GM19372 (cell line): Measurements from ENCODE around the gene TBX3.

Experiments used
- ATAC-seq: cut with Tn5 transposase; IDR thresholded peaks from one replicate; pipeline ENCODE4 v1.9.1; 2021; ENCODE audit warnings: mild to moderate bottlenecking, low read depth, moderate library complexity; ENCODE audit not compliant: unreplicated experiment

TBX3 gene

DNA sequence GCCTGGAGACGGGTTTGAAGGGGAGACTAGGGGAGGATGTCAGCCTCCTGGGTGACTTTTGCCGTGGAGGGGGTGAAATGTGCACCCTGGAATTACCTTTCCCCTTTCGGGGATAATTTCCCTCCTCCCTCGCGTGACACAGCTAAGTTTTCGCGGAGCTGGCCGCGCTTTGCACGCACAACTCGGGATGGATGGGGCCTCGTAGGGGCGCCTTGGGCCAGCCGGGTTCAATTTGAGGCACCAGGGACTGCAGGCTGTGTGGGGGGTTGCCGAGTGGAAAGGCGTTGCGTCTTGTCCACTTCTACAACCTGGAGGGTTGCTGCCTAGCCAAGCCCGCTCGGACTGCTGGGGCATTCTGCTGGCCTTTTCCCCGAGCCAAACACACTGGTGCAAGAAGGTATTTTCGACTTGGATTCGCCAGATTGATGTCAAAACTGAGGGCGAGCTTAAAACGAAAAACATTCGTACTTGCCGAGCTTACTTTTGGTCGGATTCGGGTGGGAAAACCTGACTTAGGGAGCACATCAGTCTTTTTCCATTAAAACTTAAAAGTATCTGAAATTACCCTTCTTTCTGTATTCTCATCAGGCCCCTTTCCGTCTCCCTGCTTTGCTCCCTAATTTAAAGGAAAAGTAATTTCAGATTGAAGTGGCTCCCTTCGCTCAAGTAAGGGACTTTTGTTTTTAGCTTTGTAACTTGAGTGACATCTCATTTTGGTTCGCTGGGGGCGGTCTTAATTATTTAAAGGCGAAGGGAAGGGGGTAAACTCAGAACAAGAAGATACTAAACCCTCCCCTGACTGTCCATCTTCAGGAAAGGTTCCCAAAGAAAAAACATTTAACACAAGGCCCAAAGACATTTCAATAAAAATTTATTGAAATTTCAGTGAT is 14.3 kb downstream of the TBX3 start:
- no peak for ATAC-seq

GRCh38 chr12:114668886-114669288 is 15.1 kb downstream of the TBX3 start:
- no peak for ATAC-seq

- no peak for ATAC-seq
Observed at GRCh38 chr12:114668151-114668885, 15.7 kb downstream of the TBX3 start.

DNA sequence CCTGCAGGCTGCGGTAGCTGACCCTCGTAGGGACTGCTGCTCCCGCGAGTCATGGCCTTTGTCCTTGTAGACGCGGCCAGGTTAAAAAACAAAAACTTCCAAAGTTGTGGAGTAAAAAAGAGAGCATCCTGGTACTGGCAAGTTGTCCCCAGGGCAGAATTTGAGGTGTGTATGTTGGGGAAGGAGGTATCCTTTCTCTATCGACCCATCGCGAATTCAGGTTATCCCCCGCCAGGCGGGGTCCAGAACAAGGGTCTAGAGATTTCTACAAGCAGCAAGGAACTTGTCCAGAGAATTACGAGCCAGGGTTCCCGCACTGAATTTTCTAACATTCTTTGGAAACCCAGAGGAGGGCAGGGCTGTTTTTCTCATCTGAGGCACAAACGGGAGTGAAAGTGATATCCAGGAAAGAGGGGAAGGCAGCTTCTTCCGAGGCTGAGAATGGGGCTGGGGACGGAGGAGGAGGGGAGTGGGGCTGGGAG is 16.3 kb downstream of the TBX3 start:
- no peak for ATAC-seq

DNA sequence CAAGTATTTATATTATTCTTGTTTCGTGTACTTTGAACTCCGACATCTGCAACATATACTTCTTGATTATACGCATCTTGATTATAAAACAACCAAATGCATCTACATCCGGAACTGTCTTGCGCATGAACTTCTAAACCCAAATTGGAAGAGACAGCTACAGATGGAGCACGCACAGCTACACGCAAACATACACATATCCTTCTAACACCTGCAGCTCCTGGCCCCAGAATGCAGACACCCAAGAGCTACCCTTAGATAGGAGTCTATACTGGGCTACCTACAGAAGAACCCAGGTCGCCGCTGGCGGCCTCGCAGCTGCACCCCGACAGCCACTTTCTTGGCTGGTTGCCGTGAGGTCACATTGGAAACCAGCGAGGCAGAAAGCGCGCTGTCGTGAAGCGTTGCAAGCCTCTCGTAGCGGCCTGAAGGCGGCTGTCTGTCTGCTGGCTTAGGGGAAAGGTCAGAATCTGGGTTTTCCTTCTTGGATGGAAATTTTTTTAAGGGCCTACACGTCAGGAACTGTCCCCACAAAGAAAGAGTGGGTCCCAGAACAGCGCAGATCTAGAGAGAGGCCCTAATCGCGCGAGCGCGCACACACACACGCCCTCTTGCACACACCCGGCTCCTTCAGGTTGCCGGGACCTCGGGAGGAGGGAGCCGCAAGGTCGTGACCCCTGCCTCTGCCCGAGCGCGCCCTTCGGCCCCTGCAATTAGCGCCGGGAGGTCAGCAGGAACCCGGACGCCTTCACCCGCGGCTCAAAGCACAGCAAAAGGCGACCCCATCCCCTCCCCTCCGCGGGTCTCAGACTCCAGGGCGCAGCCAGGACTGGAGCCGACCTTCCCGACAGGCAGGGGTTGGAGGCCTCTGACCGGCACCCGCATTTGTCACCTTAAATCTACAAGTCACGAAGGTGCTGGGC is 17.0 kb downstream of the TBX3 start:
- no peak for ATAC-seq

- ATAC-seq = no peak
Observed at GRCh38 chr12:114665411-114666260, 18.3 kb downstream of the TBX3 start.

GRCh38 chr12:114664651-114665320 is 19.2 kb downstream of the TBX3 start:
- no peak for ATAC-seq

DNA sequence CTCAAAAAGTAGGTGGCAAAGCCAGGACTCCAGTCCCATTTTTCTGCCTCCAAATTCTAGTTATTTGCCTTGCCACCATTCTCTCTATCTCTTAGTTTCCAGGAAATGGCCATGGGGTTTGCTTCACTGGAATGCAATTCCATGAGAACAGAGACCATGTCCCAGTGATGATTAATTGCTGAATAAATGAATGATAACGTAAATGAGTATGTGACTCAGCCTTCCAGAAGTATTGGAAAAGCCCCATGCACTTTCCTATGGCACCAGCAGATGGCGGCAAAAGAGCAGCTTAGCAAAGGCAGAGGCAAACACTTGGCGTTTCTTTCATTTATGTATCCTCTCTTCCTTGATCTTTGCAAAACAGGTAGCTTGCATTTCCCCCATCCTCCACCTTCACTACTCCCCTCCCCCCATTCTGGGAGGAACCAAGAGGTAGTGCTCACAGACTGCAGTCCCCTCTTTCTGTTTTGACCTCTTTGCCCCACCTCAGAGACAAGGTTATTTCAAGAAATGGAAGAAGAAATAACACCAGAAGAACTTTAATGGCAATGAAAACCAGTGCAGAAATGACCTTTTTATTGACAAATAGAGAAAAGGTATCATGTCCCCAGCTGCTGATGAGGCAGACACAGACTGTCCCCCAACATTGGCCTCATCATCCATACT is 21.3 kb downstream of the TBX3 start:
- no peak for ATAC-seq

GRCh38 chr12:114661245-114661644 is 22.7 kb downstream of the TBX3 start:
- no peak for ATAC-seq

- no peak for ATAC-seq
Observed at GRCh38 chr12:114659084-114659483, 24.9 kb downstream of the TBX3 start.

DNA sequence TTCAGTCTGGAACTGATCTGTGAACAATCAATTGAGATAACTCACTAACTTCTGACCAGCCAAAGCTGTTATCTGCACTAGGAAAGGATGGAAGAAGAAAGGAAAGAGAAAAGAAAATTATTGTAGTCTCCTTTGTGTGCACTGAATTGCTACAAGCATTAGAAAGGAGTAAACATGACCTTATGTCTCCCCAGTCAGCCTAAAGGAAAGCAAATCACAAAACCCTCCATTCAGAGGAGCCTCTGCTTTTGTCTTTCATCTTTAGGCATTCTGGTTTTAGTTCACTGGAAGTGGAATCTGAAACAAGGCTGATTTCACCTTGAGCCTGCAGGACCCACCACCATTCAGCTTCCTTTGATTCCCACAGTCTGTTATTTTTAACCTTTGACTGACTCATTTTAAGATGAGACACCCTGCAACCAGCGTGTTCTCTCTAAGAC is 26.0 kb downstream of the TBX3 start:
- no peak for ATAC-seq

- no peak for ATAC-seq
Observed at GRCh38 chr12:114657597-114657920, 26.4 kb downstream of the TBX3 start.

DNA sequence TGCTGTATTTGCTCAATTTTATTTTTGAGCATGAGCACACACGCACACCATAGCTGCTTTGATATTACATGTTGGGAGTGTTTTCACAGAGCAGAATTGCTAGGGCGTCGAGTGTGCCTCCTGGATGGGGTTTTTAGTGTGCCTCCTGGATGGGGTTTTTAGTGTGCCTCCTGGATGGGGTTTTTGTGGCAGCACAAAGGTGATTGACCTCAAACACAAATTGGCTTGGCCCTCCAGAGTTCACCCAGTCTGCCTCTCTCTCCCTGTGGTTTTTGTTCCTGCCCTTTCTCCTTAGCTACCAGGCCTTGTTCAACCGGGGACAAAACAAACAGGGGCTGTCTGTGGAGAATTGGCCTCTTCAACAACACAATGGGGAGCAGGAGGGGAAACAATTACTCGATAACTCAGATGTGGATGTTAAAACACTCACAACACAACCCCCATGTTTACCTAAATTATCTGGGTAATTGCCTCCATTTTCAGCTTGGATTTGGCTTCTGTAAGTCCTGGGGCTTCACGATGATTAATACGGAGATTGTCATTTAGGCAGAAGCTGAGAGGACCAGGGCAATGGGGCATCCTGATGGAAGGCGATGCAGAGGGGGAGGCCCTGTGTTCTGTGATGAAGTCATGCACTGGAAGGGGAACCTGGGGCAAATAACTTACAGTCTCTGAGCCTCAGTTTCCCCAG is 26.9 kb downstream of the TBX3 start:
- no peak for ATAC-seq

- no peak for ATAC-seq
Observed at GRCh38 chr12:114655934-114656749, 27.8 kb downstream of the TBX3 start.

DNA sequence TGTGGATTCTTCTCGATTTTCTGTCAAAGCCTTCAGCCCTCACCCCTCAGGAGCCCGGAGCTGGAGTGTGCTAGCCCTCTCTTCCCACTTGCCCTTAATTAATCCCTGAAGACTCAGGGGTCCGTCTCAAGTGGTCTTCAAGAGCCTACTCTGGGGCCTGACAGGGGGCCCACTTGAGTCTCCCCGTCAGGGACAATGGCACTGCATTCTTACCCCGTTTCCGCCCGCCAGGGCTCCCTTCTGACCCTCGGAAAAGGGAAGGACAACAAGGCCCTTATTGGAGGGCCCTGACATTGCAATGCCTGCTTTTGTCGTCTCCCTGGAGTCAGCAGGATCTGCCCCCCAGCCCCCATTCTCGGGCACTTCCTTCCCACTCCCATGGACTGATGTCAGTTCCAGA is 34.4 kb downstream of the TBX3 start:
- ATAC-seq = no peak

DNA sequence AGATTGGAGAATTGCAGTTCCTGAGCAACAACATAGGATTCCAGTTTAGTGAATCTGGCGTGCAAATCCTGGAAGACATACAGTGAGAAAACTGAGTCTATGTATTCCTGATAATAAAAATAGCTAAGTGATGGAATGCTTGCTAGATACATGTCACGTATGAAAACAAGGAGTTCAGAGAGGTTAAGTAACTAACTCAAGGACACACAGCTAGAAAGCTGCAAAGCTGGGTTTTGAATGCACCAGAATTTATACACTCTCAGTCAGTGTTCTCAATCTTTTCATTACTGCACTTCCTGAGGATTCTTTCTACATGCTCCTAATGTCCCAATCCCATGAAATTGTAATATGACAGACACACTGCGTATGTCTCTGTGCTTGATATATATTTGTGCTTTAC is 35.3 kb downstream of the TBX3 start:
- ATAC-seq = no peak

- no peak for ATAC-seq
Observed at GRCh38 chr12:114638790-114639435, 45.1 kb downstream of the TBX3 start.
